ENCODE results near the gene CPEB1. TPM values are rescaled to one million over a fixed set of nuclear protein-coding genes. Genes with fewer than 3 reads are reported as not detected.
A peak's percentile ranks its signal among the peaks of the same experiment; 100 is the strongest.
"Not testable (repeated sequence)": the region's sequence is repeated elsewhere in the genome, so short reads cannot be mapped to it uniquely, and the experiment has no call there.

Gene CPEB1
- polyA plus RNA-seq, 3 donors: 2.2 to 3.2 (median 2.6) TPM

DNA sequence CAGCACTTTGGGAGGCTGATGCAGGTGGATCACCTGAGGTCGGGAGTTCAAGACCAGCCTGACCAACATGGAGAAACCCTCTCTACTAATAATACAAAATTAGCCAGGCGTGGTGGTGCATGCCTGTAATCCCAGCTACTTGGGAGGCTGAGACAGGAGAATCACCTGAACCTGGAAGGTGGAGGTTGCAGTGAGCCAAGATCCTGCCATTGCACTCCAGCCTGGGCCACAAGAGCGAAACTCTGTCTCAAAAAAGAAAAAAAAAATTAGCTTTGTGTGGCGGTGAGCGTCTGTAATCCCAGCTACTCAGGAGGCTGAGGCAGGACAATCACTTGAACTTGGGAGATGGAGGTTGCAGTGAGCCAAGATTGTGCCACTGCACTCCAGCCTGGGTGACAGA, 112.0 kb downstream of the CPEB1 start:
- DNase-seq (ENCODE audit: extremely low read depth in 1 of 11, low read depth in 9 of 11, low spot score in 4 of 11): not testable (repeated sequence)

DNA sequence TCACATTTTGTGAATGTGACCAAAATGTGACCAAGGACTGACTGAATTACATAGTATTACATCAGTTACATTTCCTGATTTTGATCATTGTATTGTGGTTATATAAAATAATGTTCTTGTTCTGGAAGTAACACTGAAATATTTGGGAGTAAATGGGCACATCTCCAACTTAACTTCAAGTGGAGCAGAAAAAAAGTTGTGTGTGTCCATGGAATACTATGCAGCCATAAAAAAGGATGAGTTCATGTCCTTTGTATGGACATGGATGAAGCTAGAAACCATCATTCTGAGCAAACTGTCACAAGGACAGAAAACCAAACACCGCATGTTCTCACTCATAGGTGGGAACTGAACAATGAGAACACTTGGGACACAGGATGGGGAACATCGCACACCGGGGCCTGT, 112.7 kb downstream of the CPEB1 start:
- not testable (repeated sequence) for DNase-seq (ENCODE audit: extremely low read depth in 1 of 11, low read depth in 9 of 11, low spot score in 4 of 11)

GRCh38 chr15:82533801-82534200, 113.4 kb downstream of the CPEB1 start:
- no peak for DNase-seq (ENCODE audit: extremely low read depth in 1 of 11, low read depth in 9 of 11, low spot score in 4 of 11)

DNA sequence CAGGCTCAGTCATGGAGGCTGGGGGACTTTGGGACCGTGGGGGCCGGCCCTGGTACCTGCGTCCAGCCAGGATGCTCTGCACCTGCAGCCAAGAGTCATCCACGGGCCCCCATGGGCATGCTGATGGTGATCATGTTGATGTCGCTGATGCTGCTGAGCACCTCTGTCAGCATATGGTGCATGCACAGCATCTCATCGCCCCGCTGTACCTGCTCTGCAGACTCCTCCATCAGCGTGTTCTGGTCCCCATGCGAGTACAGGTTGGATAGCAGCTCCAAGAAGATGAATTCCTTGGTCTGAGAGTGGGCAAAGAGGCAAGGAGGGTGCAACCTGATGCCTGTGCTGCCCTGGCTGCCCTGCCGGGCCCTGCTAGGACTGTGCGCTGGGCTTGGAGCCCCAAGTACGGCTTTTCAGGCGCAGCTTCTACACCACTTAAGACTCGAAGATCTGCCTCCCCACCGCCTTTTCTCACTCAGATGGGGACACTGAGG, 114.1 kb downstream of the CPEB1 start:
- DNase-seq (ENCODE audit: extremely low read depth in 1 of 11, low read depth in 9 of 11, low spot score in 4 of 11): no peak

GRCh38 chr15:82532383-82532990, 114.7 kb downstream of the CPEB1 start:
- DNase-seq (ENCODE audit: extremely low read depth in 1 of 11, low read depth in 9 of 11, low spot score in 4 of 11): no peak

DNA sequence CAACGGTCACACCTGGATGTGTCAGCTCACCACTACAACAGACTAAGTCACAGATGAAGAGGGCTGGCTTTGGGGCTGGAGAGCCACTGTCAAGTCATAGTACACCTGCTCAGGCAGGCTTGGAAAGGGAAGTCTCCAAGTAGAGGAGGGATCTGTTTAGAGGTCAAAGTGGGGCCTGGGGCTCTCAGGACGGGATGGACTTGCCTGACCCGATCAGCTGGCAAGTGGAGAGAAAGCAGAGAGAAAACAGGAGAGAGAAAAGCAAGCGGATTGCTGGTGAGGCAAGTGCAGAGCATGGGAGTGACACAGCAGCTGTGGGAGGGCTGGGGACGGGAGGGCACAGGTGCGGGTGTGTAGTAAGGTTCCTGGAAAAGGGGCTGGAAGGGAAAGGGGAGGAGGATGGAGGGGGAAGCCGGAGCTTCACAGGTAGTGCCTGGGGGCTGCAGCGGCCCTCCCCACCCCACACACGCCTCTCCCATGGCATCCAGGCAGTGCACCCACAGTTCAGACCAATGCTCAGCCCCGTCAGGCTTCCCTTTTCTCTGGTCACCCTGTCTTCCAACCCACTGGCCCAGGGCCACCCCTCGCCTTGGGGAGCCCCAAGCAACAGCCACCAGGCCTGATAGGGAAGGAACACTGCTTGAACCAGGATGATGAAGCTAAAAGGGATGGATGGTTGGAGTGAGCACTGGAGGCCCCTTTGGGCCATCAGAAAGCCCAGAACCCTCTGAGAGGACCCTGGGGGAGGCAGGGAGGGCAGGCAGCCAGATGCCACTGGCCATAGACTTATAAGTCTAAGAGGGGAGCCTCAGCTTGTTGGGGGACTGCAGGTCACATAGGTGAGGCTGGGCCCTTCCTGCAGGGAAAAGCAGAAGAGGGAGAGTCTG, 115.4 kb downstream of the CPEB1 start:
- DNase-seq (ENCODE audit: extremely low read depth in 1 of 11, low read depth in 9 of 11, low spot score in 4 of 11): no peak

DNA sequence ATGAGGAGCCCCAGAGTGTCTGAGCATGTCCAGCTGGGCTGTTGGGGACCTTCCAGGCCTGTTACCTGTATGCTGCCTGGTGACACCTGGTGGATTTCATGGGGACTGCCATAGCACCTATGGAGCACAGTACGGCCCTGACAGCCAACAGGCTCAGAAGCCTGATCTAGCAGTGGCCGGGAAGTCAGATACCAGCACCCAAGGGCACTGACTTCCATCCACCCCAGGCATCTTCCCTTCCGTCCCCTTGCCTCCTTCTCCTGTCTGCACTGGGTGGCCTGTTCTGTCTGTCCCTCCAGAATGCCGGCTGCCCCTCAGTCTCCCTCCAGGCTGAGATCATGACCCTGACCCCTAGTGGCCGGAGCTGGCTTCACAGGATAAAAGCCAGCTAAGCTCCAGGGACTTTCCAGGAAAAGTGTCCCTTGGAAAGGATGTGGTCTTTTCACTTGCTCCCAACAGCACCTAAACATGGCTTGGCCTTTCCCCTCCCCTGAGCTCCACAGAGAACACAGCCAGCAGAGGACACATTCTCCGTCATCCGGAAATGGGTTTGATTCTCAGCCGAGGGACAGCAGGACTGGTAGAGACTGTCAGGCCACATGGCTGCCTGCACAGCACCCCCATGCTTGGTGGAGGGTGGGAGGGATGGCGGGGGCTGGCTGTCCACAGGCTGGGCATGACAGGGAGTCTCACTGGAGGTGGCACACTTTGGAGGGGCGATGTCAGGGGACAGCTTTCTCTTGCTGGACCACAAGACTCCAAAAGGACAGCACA, 116.4 kb downstream of the CPEB1 start:
- DNase-seq (ENCODE audit: extremely low read depth in 1 of 11, low read depth in 9 of 11, low spot score in 4 of 11): peak in 10 of 11 donors; percentile 31 to 72 (median 56)

DNA sequence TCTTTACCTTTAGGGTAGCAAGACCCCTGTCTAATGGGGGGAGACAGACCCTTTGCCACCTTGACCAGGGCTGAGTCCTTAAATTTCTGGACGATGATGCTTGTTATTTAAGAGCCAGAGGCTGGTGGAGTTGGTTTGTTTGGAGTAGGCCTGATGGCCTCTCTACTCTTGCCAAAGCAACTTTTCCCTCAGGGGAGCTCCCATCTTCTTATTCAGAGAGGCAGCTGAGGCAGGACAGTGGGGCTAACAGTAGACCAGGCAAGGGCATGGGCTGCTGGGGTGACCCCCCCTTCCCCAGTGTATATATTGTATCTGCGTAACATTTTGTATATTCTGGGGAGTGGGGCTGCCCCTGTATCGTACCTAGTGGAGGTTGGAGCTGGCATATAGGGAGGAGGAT, 117.2 kb downstream of the CPEB1 start:
- no peak for DNase-seq (ENCODE audit: extremely low read depth in 1 of 11, low read depth in 9 of 11, low spot score in 4 of 11)

GRCh38 chr15:82513587-82513986, 133.6 kb downstream of the CPEB1 start:
- DNase-seq (ENCODE audit: extremely low read depth in 1 of 11, low read depth in 9 of 11, low spot score in 4 of 11): not testable (repeated sequence)

- DNase-seq (ENCODE audit: extremely low read depth in 1 of 11, low read depth in 9 of 11, low spot score in 4 of 11): not testable (repeated sequence)
Observed at GRCh38 chr15:82507693-82508092, 139.5 kb downstream of the CPEB1 start.

DNA sequence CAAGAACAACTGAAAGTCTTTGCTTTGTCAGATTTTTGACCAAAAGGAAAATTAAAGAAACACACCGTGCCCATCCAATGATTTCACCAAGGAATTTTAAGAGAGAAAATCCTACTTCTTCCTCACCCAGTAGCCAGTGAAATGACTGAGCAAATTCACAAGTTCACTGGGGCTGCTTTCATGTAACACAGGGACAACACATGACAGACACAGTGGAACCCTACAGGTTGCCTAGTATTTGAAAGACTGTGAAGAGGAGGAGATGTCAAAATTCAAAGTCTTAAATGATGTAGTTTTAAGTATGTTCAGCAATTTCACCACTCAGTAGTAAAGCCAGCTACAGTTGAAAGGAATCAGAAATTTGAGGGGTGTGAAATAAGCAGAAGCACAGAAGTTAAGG, 140.1 kb downstream of the CPEB1 start:
- not testable (repeated sequence) for DNase-seq (ENCODE audit: extremely low read depth in 1 of 11, low read depth in 9 of 11, low spot score in 4 of 11)

DNA sequence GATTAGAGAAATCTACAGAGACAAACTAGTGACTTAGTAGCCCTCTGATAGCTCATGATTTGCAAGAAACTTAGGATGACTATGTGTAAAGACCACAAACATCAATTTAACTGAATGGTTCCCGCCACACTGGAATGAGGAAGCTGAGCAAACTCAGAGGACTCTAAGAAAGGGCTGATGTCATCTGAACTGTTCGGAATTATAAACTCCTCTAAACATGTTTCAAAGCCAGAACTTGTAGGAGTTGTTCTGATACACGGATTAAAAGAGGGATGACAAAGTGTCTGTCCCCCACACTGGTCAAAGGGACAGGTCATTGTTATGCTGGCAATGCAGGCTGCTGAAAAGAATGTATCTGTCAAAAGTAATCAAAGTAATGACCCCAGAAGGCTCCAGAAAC, 141.3 kb downstream of the CPEB1 start:
- not testable (repeated sequence) for DNase-seq (ENCODE audit: extremely low read depth in 1 of 11, low read depth in 9 of 11, low spot score in 4 of 11)

DNA sequence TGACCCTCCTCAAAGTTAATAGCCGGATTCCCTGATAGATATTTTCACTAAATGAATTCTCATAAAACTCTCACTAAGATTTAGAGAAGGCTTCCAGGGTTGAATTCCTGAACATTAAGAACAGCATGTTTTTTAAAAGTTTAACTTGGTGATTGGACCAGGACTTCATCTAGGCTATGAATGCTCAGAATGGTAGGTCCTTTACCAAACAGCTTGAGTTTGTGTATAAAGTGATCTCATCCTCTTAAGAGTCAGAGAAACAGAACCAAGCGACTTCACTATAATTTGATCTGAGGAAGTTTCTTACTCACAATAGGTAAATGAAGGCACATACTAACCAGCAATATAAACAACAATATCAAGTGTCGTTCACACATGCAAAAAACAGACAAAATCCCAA, 143.1 kb downstream of the CPEB1 start:
- not testable (repeated sequence) for DNase-seq (ENCODE audit: extremely low read depth in 1 of 11, low read depth in 9 of 11, low spot score in 4 of 11)

- not testable (repeated sequence) for DNase-seq (ENCODE audit: extremely low read depth in 1 of 11, low read depth in 9 of 11, low spot score in 4 of 11)
Observed at GRCh38 chr15:82502700-82503339, 144.3 kb downstream of the CPEB1 start.

DNA sequence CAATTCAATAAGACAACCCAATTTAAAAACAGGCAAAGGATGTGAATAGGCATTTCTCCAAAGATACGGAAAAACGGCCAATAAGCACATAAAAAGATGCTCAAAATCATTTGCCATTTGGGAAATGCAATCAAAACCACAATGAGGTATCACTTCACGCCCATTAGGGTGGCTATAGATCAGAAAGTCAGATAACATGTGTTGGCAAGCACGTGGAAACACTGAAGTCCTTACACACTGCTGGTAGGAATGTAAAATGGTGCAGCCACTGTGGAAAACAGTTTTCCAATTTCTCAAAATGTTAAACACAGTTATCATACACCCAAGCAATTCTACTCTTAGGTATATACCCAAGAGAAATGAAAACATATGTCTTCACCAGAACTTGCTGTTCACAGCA, 146.4 kb downstream of the CPEB1 start:
- not testable (repeated sequence) for DNase-seq (ENCODE audit: extremely low read depth in 1 of 11, low read depth in 9 of 11, low spot score in 4 of 11)

DNA sequence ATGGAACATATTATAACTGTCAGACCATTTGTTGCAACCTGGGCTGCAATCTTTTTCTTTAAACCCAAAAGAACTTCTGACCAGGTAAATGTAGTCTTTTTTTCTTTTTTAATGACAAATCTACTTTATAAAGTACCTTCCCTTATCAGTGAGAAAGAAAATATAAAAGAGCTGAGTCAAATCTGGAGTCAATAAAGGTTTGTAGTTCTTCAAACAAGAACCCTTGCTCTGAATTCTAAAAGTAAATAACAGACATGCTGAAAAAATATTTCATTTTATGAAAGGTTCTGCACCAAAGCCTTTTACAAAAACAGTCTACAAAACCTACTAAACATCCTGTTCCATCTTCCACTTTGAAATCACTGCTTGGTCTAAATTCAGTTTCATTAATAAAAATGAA, 149.2 kb downstream of the CPEB1 start:
- DNase-seq (ENCODE audit: extremely low read depth in 1 of 11, low read depth in 9 of 11, low spot score in 4 of 11): not testable (repeated sequence)
